ENCODE results near the gene ITGB1.

Gene ITGB1

GRCh38 chr10:32955790-32956189, 2.2 kb downstream of the ITGB1 start:
- no peak for DNase-seq

GRCh38 chr10:32955299-32955772, 2.7 kb downstream of the ITGB1 start:
- no peak for DNase-seq

GRCh38 chr10:32954545-32955298, 3.3 kb downstream of the ITGB1 start:
- no peak for DNase-seq

GRCh38 chr10:32954080-32954479, 4.0 kb downstream of the ITGB1 start:
- DNase-seq, result no peak

GRCh38 chr10:32953277-32953927, 4.6 kb downstream of the ITGB1 start:
- no peak for DNase-seq

GRCh38 chr10:32952541-32953276, 5.3 kb downstream of the ITGB1 start:
- DNase-seq, result no peak

- DNase-seq, result no peak
These were observed 5.9 kb downstream of the ITGB1 start for GRCh38 chr10:32952094-32952493.

GRCh38 chr10:32951111-32951510, 6.9 kb downstream of the ITGB1 start:
- DNase-seq, result no peak

- no peak for DNase-seq
These were observed 7.4 kb downstream of the ITGB1 start for GRCh38 chr10:32950591-32951108.

- no peak for DNase-seq
These were observed 8.8 kb downstream of the ITGB1 start for GRCh38 chr10:32949221-32949678.

- DNase-seq, result no peak
These were observed 9.6 kb downstream of the ITGB1 start for GRCh38 chr10:32948451-32948850.

- no peak for DNase-seq
These were observed 10.4 kb downstream of the ITGB1 start for GRCh38 chr10:32947586-32947985.

- no peak for DNase-seq
These were observed 11.9 kb downstream of the ITGB1 start for GRCh38 chr10:32946108-32946507.

GRCh38 chr10:32943854-32944661, 14.0 kb downstream of the ITGB1 start:
- DNase-seq, result no peak

- DNase-seq, result no peak
These were observed 14.6 kb downstream of the ITGB1 start for GRCh38 chr10:32943395-32943794.

- no peak for DNase-seq
These were observed 15.9 kb downstream of the ITGB1 start for GRCh38 chr10:32942081-32942480.

- DNase-seq, result no peak
These were observed 16.7 kb downstream of the ITGB1 start for GRCh38 chr10:32941357-32941756.

- DNase-seq, result no peak
These were observed 17.4 kb downstream of the ITGB1 start for GRCh38 chr10:32940321-32941301.

- DNase-seq, result no peak
These were observed 18.5 kb downstream of the ITGB1 start for GRCh38 chr10:32939296-32940111.

Measured in nucleus accumbens (tissue), 56 donors.